Transverse colon (tissue), 3 donors: Measurements from ENCODE around the gene NT5DC3.

ENCODE experiments used
- EP300 ChIP-seq: sonication (generic); formaldehyde crosslinking; IDR thresholded peaks from one replicate; pipeline ENCODE4 v1.6.1; 2017; ENCODE audit warnings: antibody characterized with exemption, low read depth
- POLR2A ChIP-seq: fragments of 450-650 bp; IDR thresholded peaks from one replicate; pipeline ENCODE4 v1.6.1; 2016; ENCODE audit warnings: antibody characterized with exemption, mild to moderate bottlenecking, moderate library complexity
- TF ChIP-seq, protein P1 (sequence below), 5 experiments: fragments of 200-600 bp in 3 of 5; fragments of 450-650 bp in 2 of 5; sonication (generic) in 3 of 5; IDR thresholded peaks; 1 replicate in 2 of 5; 2 replicates in 3 of 5; pipeline ENCODE4 v1.5.1; 2016 to 2017; ENCODE audit warnings: antibody characterized with exemption in 5 of 5, inconsistent platforms in 3 of 5, mild to moderate bottlenecking in 2 of 5, moderate library complexity in 1 of 5

DNA sequence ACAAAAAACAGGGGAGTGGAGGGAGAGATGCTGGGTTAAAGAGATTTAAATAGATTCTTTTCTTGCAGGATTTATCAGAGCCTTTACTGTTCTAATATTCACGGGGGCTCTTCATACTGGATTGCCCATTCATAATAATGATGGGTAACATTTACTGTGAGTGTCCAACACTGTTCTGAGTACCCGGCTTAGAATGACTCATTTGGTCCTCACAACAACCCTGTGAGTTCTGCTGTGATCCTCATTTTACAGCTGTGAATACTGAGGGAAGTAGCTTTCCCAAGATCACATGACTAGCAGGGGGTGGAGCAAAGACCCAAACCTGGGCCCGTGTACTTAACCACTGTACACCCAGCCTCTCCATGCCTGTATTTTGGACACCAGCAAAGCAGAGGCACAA lies 113.4 kb downstream of the NT5DC3 start:
- TF ChIP-seq POLR2A (no peak), EP300 (no peak)
- TF ChIP-seq, protein P1, sequence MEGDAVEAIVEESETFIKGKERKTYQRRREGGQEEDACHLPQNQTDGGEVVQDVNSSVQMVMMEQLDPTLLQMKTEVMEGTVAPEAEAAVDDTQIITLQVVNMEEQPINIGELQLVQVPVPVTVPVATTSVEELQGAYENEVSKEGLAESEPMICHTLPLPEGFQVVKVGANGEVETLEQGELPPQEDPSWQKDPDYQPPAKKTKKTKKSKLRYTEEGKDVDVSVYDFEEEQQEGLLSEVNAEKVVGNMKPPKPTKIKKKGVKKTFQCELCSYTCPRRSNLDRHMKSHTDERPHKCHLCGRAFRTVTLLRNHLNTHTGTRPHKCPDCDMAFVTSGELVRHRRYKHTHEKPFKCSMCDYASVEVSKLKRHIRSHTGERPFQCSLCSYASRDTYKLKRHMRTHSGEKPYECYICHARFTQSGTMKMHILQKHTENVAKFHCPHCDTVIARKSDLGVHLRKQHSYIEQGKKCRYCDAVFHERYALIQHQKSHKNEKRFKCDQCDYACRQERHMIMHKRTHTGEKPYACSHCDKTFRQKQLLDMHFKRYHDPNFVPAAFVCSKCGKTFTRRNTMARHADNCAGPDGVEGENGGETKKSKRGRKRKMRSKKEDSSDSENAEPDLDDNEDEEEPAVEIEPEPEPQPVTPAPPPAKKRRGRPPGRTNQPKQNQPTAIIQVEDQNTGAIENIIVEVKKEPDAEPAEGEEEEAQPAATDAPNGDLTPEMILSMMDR (IDR thresholded peaks at IDR 0.05) = no peak
